GM21786 (cell line): ENCODE results near the gene LINGO3.

Source experiments
- ATAC-seq: cut with Tn5 transposase; IDR thresholded peaks from one replicate; pipeline ENCODE4 v1.9.1; 2021; ENCODE audit not compliant: unreplicated experiment

LINGO3 gene

GRCh38 chr19:2340496-2341243 is 32.7 kb upstream of the LINGO3 start:
- ATAC-seq: no peak

DNA sequence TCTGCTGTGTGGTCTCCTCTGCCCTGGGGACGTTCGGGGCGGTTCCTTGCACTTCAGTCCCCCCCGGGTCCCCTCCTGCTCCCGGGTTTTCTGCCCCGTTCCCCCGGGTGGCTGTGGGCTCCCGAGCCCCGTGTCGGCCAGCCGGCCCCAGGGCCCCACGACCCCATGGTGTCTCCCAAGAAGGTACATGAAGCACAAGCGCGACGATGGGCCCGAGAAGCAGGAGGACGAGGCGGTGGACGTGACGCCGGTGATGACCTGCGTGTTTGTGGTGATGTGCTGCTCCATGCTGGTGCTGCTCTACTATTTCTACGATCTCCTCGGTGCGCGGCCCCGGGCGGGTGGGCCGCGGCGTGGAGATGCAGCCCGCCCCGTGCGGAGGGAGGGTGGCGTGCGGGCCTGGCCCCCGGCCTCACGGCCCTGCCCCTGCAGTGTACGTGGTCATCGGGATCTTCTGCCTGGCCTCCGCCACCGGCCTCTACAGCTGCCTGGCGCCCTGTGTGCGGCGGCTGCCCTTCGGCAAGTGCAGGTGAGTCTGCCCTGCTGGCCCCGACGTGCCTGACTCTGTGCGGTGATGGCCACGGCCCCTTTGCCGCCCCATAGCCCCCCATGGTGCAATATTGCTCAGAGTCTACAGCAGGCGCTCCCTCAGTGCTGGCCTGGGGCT is 31.8 kb upstream of the LINGO3 start:
- no peak for ATAC-seq

- no peak for ATAC-seq
These were observed 31.0 kb upstream of the LINGO3 start for GRCh38 chr19:2338751-2339643.

DNA sequence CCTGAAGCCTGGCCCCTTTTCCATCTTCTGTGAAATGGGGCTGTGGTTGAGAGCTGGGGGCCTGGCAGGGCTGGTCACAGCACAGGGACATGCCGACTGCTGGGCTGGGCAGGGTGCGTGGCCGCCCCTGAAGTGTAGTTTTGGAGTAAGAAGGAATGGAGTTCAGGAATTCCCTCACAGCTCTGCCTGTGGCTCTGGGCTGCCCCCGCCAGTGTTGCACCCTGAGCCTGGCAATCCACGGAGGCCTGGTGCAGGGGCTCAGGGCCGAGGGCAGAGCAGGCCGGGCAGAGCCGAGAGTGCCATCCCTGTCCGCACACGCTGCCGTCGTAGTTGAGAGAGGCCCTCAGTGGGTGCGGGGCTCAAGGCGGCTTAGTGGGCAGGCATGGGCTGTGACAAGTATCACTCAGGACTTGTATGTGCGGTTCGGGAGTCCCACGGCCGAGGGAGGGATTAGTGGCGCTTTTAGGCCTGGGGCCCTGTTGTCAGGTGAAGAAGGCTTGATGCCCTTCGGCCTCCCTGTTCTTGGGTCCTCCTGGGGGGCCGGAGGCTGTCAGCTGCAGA is 30.2 kb upstream of the LINGO3 start:
- ATAC-seq: no peak

GRCh38 chr19:2337329-2337707 is 29.4 kb upstream of the LINGO3 start:
- no peak for ATAC-seq

DNA sequence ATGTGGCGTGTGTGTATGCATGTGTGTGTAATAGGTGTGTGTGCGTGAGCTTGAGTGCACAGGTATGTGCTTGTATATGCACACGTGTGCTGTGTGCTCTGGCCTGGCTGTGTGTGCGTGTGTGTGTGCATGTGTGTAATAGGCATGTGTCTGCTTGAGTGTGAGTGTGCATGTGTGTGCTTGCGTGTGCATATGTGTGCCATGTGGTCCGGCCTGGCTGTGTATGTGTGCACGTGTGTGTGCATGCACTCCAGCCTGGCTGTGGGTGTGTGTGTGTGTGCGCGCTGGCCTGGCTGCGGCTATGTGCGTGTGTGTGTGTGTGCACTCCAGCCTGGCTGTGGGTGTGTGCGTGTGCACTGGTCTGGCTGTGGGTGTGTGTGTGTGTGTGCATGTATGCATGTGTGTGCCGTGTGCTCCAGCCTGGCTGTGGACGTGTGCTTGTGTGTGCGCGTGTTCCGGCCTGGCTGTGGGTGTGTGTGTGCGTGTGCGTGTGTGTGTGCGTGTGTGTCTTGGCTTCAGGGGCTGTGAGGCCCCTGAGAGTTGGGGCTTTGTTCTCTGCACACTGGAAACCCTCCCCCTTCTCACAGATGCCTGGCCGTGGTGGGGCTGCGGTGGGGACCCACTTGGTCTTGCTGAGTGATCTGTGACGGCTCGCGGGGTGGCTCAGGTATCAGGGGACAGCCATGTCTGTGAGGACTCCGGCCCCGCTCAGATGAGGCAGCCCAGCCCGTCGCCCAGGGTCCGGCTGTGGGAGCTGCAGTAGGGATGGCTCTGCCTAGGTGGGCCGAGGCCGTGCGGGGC is 28.8 kb upstream of the LINGO3 start:
- no peak for ATAC-seq

DNA sequence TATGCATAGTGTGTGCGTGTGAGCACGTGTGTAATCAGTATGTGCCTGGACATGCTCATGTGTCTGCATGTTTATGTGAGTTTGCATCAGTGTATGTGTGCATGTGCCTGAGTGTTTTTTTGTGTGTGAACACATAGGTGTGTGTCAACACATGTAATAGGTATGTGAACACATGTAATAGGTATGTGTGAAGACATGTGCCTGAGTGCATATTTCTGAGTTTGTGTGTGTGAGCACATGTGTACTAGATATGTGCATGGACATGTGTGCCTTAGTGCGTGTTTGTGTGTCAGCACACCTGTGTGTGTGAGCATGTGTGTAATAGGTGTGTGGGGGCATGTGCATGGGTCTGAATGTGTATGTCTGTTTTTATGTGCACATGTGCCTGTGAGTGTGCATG is 27.9 kb upstream of the LINGO3 start:
- ATAC-seq: no peak

DNA sequence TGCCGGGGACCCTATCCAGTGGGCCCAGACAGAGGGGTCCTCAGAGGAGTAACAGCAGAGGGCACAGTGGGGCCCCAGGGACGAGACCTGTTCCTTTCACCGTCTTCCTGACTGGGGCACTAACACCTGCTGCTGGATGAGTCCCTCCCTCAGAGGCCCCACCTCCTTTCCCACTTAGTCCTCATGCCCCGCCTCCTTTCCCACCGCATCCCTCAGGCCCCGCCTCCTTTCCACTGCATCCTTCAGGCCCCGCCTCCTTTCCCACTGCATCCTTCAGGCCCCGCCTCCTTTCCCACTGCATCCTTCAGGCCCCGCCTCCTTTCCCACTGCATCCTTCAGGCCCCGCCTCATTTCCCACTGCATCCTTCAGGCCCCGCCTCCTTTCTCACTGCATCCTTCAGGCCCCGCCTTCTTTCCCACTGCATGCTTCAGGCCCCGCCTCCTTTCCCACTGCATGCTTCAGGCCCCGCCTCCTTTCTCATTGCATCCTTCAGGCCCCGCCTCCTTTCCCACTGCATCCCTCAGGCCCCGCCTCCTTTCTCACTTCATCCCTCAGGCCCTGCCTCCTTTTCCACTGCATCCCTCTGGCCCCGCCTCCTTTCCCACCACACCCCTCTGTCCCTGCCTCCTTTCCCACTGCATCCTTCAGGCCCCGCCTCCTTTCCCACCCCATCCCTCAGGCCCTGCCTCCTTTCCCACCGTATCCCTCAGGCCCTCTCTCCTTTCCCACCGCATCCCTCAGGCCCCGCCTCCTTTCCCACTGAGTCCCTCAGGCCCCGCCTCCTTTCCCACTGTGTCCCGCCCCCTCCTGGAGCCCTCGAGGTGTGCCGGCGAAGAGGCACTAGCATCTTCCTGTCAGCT is 27.3 kb upstream of the LINGO3 start:
- ATAC-seq: no peak

GRCh38 chr19:2334426-2334825 is 26.5 kb upstream of the LINGO3 start:
- ATAC-seq: no peak

- ATAC-seq: no peak
These were observed 25.9 kb upstream of the LINGO3 start for GRCh38 chr19:2333807-2334211.

DNA sequence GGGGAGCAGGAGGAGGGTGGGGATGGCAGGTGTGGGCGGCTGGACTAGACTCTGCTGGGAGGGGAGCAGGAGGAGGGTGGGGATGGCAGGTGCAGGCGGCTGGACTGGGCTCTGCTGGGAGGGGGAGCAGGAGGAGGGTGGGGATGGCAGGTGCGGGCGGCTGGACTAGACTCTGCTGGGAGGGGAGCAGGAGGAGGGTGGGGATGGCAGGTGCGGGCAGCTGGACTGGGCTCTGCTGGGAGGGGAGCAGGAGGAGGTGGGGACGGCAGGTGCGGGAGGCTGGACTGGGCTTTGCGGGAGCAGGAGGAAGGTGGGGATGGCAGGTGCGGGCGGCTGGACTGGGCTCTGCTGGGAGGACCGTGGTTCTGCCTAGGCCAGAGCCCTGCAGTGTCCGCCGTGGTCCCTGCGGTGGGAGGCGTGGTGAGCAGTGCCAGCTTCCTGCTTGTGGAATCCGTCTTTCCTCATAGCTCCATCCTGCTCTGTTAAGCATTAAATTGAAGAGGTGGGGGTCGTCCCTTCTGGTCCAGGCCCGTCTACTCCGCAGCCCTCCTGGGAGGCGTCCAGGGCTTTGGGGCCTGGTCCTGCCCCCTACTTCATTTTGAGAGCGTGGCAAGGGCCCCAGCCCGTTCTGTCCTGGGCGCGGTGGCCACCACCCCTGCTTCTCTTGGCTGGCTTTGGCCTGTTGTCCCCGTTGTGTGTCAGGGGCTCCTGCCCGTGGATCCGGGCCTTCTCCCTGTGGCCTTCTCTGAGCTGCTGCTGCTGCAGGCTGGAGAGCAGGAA is 25.3 kb upstream of the LINGO3 start:
- no peak for ATAC-seq

DNA sequence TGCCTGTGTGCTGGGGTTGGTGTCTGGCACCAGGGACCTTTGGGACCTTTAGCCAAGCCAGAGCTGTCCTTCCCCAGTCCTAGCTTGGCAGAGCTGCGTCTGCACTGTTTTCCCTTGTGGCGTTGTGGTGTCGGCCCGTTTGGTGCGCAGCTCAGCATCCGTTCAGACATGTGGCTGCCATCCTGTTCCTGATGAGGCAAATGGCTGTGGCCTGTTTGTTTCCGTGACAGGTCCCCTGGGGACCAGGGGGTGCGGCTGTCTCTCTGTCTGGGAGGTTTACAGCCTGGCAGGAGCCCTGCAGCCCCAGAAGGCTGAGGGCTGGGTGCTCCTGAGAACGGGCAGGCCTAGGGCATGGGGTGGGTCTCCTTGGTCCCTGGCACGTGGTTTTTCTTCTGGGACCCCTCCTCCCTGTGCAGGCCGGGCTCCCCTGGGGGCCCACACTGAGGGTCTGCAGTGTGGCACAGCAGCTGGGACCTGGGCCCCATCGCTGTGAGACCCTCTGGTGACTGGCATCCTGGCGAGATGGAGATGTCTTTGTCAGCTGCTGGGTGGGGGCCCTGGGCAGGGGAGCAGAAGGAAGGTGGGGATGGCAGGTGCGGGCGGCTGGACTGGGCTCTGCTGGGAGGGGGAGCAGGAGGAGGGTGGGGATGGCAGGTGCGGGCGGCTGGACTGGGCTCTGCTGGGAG is 24.5 kb upstream of the LINGO3 start:
- peak; percentile 42 for ATAC-seq

- no peak for ATAC-seq
These were observed 23.8 kb upstream of the LINGO3 start for GRCh38 chr19:2331601-2332246.

DNA sequence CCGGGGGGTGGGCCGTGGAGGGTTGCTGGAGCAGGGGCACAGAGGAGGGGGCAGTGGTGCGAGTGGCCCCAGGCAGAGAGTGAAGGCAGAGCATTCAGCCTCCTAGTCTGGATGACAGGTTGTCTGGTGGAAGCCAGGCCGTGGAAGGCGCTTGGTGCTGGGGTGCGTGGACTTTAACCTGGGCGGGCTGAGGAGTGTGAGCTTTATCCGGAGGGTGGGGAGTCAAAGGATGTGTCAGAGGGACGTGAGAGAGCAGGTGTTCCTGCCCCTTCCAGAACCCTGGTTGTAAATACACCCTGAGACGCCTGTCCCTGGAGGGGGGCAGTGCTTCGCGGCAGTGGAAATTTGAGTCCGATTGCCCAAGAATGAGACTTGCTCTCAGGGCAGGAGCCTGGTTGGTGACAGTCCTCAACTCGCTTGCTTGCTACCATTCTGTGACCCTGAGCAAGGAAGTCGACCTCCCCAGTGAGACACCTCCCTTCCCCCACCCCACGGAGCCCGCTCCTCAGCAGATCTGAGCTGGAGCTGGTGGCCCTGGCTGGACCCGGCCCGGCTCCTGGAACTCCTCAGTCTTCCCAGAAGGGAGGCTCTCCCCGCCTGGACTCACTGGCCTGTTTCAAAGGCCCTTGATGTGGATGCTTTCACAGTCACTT is 22.8 kb upstream of the LINGO3 start:
- ATAC-seq: no peak

DNA sequence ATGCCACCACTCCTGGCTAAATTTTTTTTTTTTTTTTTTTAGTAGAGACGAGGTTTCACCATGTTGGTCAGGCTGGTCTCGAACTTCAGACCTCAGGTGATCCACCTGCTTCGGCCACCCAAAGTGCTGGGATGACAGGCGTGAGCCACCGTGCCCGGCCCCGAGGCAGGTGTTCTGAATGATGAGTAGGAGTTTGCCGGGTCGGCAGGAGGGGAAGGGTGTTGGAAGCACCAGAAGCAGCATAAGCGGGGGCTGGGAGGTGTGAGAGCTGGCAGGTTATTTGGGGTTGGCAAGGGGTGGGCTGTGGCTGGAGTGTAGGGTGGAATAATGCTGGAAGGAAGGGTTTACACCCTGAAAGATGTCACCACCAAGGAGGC is 22.3 kb upstream of the LINGO3 start:
- ATAC-seq: no peak

- ATAC-seq: no peak
These were observed 21.6 kb upstream of the LINGO3 start for GRCh38 chr19:2329501-2329916.

- no peak for ATAC-seq
These were observed 21.2 kb upstream of the LINGO3 start for GRCh38 chr19:2329149-2329478.
